ENCODE measurements around the gene LIME1. TPM values are rescaled to one million over a fixed set of nuclear protein-coding genes. Genes with fewer than 3 reads are reported as not detected.

The LIME1 gene
- total RNA-seq, 1 experiment from 2014 or later = 27.4 TPM

DNA sequence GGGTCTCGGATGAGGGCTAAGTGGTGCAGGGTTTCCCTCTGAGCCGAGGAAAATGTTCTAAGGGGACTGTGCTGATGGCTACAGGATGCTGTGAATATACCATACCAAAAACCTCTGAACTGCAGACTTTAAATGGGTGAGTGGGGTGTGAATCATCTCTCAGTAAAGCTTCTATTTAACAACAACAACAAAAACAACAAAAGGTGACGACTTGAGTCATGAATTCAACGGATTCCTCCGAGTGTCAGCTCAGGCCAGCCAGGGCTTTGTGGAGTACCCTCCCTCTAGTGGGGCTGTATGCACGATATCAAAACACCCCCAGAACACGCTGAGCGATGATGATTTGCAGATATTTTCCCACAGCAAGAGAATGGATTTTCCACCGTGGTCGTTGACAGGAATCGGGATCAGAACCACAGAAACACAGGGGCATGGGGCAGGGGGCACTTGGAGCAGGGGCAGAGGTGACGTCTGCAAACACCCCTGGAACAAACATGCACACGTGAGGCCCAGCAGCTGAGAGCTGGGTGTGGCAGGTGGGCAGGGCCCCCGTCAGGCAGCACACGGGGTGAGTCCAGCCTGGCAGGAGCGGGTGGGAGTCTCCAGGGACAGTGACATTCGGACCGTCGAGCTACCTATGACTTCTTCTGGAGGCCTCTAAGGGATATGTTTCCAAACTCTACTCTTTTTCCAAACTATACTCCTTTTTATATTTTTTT lies 41.7 kb downstream of the LIME1 start:
- H3K9ac ChIP-seq (ENCODE audit: low read length) = 0 out of 2 replicates have a peak overlapping the region, but pooled peaks have one; percentile 18
- CTCF ChIA-PET = interaction anchor here (1.2 kb wide), 1 partner anchor 8 kb away, joined by 3 read pairs; no protein-coding TSS in a partner anchor
- no peaks in the 10 kb centered on the region for H3K79me2 ChIP-seq (ENCODE audit: insufficient read depth, low read length)
- TF ChIP-seq FOSL1 (IDR thresholded peaks at IDR 0.05; ENCODE audit: low read depth) = peak; percentile 69
- TF ChIP-seq EZH2phosphoT487 (IDR thresholded peaks at IDR 0.05; ENCODE audit: borderline replicate concordance) = no peak
- BruUV-seq (replicated peaks) = no TSS peak
- no peaks in the 10 kb centered on the region for H3K9me2 ChIP-seq (ENCODE audit: insufficient read depth)
- POLR2A ChIA-PET = no interaction called here
- H3K36me3 ChIP-seq (ENCODE audit: control insufficient read depth in 1 of 2, insufficient read depth in 2 of 2, low read length in 2 of 2) = no peaks in the 10 kb centered on the region
- peak; percentile 32 for ATAC-seq
- H3K27ac ChIP-seq (ENCODE audit: low read depth, low read length) = no peak overlapping the region
- peak overlapping the region; percentile 51 for H3K4me2 ChIP-seq (ENCODE audit: low read length)
- H3K4me3 ChIP-seq (replicated peaks in 1 of 2; ENCODE audit: low read depth in 1 of 2, low read length in 2 of 2) = no peak overlapping the region
- H3K9me3 ChIP-seq (ENCODE audit: control insufficient read depth in 1 of 2, insufficient read depth in 1 of 2, low read depth in 1 of 2, low read length in 2 of 2) = no peaks in the 10 kb centered on the region
- H2AFZ ChIP-seq (ENCODE audit: low read depth, low read length, poor library complexity, severe bottlenecking) = no peak overlapping the region
- no peaks in the 10 kb centered on the region for H3K27me3 ChIP-seq (ENCODE audit: insufficient read depth, low read length)
- RAD21 ChIA-PET (ENCODE audit: low non-redundant PET in 1 of 2, low total read pairs in 2 of 2, uncharacterized antibody in 2 of 2, unreplicated experiment in 2 of 2) = no interaction called here
- peak; percentile 18 for DNase-seq (ENCODE audit: low read depth, low spot score)
- peaks cover 29 to 36% of the 10 kb centered on the region in 2 experiments for H3K4me1 ChIP-seq (ENCODE audit: control insufficient read depth in 1 of 2, insufficient read depth in 2 of 2, low read length in 2 of 2)
- intact Hi-C loops (cut with micrococcal nuclease) = no loop called here
- no peaks in the 10 kb centered on the region for H4K20me1 ChIP-seq (ENCODE audit: insufficient read depth)

- H4K20me1 ChIP-seq (ENCODE audit: insufficient read depth) = no peaks in the 10 kb centered on the region
- peaks cover 29 to 36% of the 10 kb centered on the region in 2 experiments for H3K4me1 ChIP-seq (ENCODE audit: control insufficient read depth in 1 of 2, insufficient read depth in 2 of 2, low read length in 2 of 2)
- H3K9ac ChIP-seq (ENCODE audit: low read length) = no peak overlapping the region
- BruUV-seq (replicated peaks) = no TSS peak
- ChIA-PET POLR2A (interaction anchor here (0.6 kb wide), 1 partner anchor 137 kb away, joined by 5 read pairs; no protein-coding TSS in a partner anchor), CTCF (no interaction called here), RAD21 (ENCODE audit: low non-redundant PET in 1 of 2, low total read pairs in 2 of 2, uncharacterized antibody in 2 of 2, unreplicated experiment in 2 of 2) (interaction anchor here in 1 of 2 experiments (0.7 kb wide), 1 partner anchor 123 kb away, joined by 4 read pairs; no protein-coding TSS in a partner anchor)
- H3K4me3 ChIP-seq (replicated peaks in 1 of 2; ENCODE audit: low read depth in 1 of 2, low read length in 2 of 2) = no peak overlapping the region
- no peaks in the 10 kb centered on the region for H3K36me3 ChIP-seq (ENCODE audit: control insufficient read depth in 1 of 2, insufficient read depth in 2 of 2, low read length in 2 of 2)
- no peaks in the 10 kb centered on the region for H3K27me3 ChIP-seq (ENCODE audit: insufficient read depth, low read length)
- DNase-seq (ENCODE audit: low read depth, low spot score) (no peak), ATAC-seq (no peak)
- intact Hi-C loops (cut with micrococcal nuclease) = no loop called here
- H3K9me2 ChIP-seq (ENCODE audit: insufficient read depth) = no peaks in the 10 kb centered on the region
- H3K79me2 ChIP-seq (ENCODE audit: insufficient read depth, low read length) = no peaks in the 10 kb centered on the region
- peak overlapping the region; percentile 51 for H3K4me2 ChIP-seq (ENCODE audit: low read length)
- TF ChIP-seq EGR1 (IDR thresholded peaks at IDR 0.05; ENCODE audit: low read depth) (no peak), CTCF (IDR thresholded peaks at IDR 0.05 in 2 of 3, conservative IDR thresholded peaks at IDR 0.05 in 1 of 3; ENCODE audit: borderline replicate concordance in 1 of 3, insufficient read depth in 1 of 3, low read depth in 2 of 3, low read length in 2 of 3) (peak in 1 of 3 experiments; percentile 5; a peak in 1 of 6 replicates)
- H3K9me3 ChIP-seq (ENCODE audit: control insufficient read depth in 1 of 2, insufficient read depth in 1 of 2, low read depth in 1 of 2, low read length in 2 of 2) = no peaks in the 10 kb centered on the region
- no peak overlapping the region for H2AFZ ChIP-seq (ENCODE audit: low read depth, low read length, poor library complexity, severe bottlenecking)
- H3K27ac ChIP-seq (ENCODE audit: low read depth, low read length) = no peak overlapping the region
These were observed 42.4 kb downstream of the LIME1 start for GRCh38 chr20:63778857-63779256.
